Astrocyte of the spinal cord (primary cell): ENCODE measurements around the gene OPA1.

Source experiments
- DNase-seq: peaks from one replicate; pipeline ENCODE4 v3.0.0; 2011; ENCODE audit warnings: low read depth, low spot score
- H3K4me3 ChIP-seq: 2 replicates; pipeline ENCODE4 v1.5.1; 2011; ENCODE audit warnings: low read depth, mild to moderate bottlenecking, low read length, moderate library complexity
- in situ Hi-C: cut with HindIII; loops from 2 replicates; pipeline ENCODE4 v1.10.0; 2017; ENCODE audit warnings: low sequenced_read_pairs
- TF ChIP-seq, protein P1 (sequence below): IDR thresholded peaks from 2 replicates; pipeline ENCODE4 v1.5.1; 2012; ENCODE audit warnings: low read depth, mild to moderate bottlenecking, low read length, inconsistent platforms

OPA1 gene

DNA sequence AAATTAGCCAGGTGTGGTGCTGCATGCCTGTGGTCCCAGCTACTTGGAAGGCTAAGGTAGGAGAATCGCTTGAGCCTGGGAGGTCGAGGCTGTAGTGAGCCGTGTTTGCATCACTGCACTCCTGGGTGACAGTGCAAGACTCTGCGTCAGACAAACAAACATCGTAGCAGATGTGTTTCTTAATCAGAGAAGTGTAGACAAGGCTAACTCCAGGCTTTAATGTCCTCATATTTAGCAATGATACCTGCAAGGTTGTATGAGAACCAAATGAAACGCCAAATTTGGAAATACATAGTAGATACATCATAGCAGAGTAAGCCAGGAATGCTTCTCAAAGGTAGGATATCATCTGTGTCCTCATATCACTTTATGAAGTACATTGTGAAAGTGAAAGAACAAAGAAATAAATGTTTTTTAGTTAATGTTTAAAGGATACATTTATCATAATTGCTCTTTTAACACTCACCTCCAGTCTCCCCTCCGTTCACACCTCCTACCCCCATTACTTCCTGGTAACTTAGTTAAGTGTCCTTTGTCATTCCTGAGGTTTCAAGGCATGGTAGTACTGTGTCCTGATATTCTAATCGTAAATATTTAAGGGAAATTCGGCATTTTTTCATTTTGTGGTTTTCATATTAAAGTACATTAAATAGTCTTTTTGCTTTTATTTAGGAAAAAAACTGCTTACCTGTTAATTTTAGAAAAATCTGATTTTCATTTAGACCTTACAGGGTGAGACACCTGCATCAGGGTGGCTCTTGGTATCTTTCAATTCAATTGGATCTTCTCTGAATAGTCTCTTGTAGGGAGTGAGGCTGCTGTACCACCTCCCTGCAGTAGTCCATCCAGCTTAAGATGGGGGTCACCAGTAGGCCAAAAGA lies 96.1 kb downstream of the OPA1 start:
- TF ChIP-seq, protein P1, sequence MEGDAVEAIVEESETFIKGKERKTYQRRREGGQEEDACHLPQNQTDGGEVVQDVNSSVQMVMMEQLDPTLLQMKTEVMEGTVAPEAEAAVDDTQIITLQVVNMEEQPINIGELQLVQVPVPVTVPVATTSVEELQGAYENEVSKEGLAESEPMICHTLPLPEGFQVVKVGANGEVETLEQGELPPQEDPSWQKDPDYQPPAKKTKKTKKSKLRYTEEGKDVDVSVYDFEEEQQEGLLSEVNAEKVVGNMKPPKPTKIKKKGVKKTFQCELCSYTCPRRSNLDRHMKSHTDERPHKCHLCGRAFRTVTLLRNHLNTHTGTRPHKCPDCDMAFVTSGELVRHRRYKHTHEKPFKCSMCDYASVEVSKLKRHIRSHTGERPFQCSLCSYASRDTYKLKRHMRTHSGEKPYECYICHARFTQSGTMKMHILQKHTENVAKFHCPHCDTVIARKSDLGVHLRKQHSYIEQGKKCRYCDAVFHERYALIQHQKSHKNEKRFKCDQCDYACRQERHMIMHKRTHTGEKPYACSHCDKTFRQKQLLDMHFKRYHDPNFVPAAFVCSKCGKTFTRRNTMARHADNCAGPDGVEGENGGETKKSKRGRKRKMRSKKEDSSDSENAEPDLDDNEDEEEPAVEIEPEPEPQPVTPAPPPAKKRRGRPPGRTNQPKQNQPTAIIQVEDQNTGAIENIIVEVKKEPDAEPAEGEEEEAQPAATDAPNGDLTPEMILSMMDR, result no peak
- H3K4me3 ChIP-seq, result no peak overlapping the region
- in situ Hi-C loops, result no loop called here
- no peak for DNase-seq

DNA sequence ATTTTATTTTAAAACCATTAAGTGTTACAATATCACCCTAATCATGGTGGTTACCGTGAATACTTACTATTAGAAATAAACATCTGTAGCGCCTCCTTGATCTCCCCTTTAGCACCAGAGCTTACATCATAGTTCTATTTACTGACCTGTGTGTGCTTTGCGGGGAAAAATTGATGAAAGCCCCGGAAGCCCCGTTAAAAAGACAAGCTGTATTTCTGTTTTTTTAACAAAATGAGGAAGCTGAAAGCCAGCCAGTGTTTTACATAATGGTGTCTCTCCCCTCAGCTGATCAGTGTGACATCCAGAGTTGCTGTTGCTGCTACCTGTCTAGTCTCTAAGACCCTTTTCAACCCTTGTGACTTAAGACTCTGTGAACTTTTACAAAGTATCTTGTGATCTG lies 100.8 kb downstream of the OPA1 start:
- TF ChIP-seq, protein P1, result no peak
- no peak overlapping the region for H3K4me3 ChIP-seq
- in situ Hi-C loops, result no loop called here
- DNase-seq, result no peak

DNA sequence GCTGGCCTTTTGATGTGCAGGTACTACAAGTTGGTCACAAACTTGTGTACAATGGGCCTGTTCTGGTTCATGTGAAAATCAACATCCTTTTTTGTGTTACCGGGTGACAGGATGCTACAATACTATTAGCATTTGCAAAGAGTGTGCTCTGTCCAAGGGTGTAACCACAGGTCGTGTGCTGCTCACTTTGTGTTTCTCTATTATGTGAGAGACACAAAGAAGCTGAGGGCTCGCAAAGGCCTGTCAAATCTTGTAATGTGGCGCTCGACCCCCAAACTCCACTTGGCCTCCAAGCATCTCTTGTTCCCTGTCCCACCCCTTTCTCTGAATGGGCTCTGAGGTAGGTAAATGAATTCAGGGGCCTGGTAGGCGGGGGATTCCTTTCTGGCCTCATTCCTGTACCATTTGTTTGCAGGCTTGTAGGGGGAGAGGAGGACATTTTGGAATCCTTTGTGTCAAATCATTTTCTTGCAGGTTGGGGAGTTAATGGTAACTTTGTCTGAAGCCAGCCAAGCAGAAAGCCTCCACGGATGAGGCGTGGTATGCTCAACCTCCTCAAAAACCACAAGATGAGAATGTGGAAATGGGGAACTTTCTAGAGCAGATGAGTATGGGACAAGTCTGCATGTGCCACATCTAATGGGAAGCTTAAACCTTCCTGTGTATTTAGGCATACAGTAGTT lies 109.1 kb downstream of the OPA1 start:
- in situ Hi-C loops, result no loop called here
- DNase-seq, result peak; percentile 64
- no peak overlapping the region for H3K4me3 ChIP-seq
- TF ChIP-seq, protein P1, result no peak

DNA sequence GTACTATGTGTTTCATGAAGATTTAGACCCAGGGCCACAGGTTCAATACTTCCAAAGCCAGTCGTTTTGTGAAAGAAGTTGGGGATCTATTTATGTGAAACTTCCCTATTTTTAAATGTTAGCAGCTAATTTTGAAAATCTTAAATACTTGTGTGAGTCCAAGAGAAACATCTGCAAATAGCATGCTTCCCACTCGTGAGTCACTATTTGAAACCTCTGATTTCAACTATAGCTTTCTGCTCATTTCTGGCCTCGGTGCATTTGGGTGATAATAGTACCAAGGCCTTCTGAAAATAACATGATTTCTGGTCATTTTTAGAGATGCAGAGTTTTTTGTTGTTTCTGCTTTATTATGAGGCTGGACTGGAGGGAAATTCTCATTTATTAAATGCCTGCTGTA lies 110.0 kb downstream of the OPA1 start:
- peak; percentile 43 for DNase-seq
- no peak overlapping the region for H3K4me3 ChIP-seq
- TF ChIP-seq, protein P1, result no peak
- in situ Hi-C loops, result no loop called here

DNA sequence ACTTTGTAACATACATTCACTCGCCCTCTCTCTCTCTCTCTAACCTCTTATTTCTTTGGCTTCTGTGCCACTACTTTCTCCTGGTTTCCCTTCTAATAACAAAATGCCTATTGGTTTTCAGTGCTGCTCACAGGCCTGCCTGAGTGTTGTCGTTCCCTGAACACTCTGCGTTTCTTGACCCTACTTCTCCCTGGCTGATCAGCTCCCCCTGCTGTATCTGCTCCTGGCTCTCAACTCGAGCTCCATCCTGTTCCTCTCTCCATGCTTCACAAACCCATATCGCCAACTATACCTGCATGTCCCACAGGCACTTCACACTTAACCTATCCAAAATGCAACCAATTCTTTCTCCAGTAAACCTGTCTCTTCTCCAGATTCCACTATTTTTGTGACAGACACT lies 111.4 kb downstream of the OPA1 start:
- TF ChIP-seq, protein P1, result no peak
- no peak for DNase-seq
- in situ Hi-C loops, result no loop called here
- H3K4me3 ChIP-seq, result no peak overlapping the region

DNA sequence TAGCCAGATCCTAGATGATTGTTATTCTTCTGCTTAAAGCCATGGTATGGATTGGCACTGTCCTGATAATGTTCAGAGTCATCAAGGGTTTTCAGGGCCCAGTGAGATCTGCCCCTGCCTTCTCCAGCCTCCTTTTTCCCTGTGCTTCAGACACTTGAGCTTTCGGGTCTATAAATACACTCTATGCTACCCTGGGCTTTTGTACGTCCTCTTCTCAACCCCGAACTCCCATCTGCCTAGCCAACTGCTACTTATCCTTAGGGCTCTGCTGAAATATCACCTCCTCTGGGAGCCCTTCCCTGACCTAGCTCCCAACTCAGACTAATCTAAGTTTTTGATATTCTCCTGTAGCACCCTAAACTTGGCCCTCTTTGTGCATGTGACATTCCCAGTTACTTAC lies 115.3 kb downstream of the OPA1 start:
- TF ChIP-seq, protein P1, result no peak
- in situ Hi-C loops, result no loop called here
- no peak overlapping the region for H3K4me3 ChIP-seq
- DNase-seq, result no peak
